SKM-1 (cell line): ENCODE results near the gene CACFD1.

Experiments
- DNase-seq: peaks from one replicate; lab custom pipeline; 2025; ENCODE audit not compliant: unreplicated experiment; lab: John Stamatoyannopoulos, UW

The CACFD1 gene

DNA sequence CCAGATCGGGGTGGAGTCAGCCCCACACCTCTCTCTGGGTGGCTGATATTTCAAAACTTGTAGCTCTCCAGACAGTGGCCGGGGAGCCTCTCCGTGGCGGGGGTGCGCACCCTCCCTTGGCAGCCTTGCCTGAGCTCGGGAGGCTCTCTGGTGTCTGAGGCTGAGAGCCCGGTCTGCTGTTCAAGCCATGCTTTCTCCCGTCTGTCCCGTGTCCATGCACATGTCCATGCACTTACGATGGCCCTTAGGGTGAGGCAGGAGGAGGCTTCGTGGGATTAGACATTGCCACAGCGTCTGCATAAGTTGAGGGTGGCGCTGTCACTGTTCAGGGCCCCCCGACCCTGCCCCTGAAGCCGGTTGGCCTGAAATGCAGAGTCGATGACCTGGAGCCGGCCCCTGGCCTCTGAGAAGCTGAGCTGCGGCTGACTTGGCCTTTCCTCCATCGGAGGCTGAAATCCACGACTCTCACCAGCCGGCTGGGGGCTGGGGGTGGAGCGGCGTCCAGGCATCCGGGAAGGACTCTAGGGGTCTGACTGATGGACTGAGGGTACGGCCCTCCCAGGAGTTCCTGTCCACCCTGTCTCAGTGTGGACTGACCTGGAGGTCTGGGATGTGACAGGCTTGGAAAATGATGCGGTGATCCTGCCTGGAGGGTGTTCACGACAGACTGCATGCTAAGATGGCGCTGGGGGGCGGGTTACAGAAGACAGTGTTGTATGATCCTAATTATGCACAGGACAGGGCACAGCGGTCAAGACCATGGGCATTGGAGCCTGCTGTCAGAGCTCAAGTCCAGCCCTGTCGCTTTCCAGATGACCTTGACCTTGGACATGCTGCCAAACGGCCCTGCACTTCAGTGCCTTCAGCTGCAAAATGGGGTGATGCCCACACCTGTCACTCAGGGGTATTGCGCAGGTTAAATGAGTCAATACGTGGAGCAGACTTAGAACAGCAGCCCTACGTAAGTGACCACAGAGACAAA, 37.4 kb downstream of the CACFD1 start:
- no peak for DNase-seq

DNA sequence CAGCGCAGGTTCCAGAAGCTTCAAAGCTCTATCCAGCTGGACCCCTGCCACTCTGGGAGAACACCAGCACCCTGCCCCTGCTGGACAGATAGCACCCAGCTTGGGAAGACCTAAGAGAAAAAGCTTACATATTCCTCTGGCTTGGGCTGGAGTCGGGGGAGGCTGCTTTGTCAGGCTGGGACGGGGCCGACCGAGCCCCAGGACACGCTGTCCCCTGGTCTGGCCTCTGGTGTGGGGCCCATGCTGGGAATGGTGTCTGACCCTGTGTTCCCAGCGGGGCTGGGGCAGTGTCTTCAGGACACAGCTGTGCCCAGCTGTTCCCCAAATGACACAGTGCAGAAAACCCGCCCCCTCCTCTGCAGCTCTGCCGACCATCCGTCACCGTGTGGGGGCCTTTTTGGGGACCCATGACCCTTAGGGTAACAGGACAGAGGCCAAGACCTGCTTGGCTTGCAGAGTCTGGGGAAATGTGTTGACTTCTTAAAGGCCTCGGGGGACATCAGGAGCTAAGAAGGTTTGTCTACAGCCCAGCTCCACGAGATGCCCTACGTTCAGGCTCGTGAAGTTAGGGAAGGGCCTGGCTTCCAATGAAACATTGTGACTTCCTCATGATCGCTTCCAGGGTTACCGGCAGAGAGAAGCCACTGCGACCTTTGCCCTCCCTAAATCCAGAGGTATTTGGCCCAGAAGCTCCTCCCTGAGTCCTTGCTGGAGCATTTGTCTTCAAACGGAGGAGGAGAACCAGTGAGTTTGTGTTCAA, 39.5 kb downstream of the CACFD1 start:
- DNase-seq = no peak

- no peak for DNase-seq
Measured at GRCh38 chr9:133499892-133500270, 40.1 kb downstream of the CACFD1 start.

- no peak for DNase-seq
Measured at GRCh38 chr9:133502112-133502511, 42.3 kb downstream of the CACFD1 start.

DNA sequence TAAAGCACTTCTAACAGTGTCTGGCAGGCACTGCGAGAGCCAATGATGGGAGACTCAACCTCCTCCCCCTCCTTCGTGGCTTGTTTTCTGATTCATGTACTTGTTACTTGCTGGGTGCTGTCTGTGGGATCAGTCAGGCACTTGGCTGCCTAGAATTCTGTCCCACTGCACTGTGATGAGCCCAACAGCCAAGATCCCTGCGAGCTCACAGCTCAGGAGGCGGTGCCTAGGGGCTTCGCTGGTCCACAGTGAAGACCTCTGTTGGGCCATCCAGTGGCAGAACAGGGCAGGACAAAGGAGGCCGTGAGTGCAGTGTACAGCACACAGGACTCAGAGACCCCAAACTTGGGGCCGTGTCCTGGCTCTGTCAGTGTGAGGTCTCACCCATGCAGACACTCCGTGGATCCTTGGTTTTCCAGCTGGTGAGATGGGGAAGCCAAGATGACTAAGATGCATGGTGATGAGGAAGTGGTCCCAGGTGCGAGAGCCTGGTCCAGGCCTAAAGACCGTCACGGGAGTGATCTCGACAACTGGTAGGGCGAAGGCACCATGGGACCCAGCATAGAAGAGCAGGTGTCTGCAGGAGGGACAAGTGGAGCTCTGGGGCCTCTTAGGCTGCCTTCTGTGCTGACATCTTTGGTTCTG, 45.5 kb downstream of the CACFD1 start:
- DNase-seq = no peak

- no peak for DNase-seq
Measured at GRCh38 chr9:133505901-133506652, 46.3 kb downstream of the CACFD1 start.

- DNase-seq = no peak
Measured at GRCh38 chr9:133506653-133507038, 46.9 kb downstream of the CACFD1 start.

GRCh38 chr9:133507246-133507965, 47.6 kb downstream of the CACFD1 start:
- no peak for DNase-seq

DNA sequence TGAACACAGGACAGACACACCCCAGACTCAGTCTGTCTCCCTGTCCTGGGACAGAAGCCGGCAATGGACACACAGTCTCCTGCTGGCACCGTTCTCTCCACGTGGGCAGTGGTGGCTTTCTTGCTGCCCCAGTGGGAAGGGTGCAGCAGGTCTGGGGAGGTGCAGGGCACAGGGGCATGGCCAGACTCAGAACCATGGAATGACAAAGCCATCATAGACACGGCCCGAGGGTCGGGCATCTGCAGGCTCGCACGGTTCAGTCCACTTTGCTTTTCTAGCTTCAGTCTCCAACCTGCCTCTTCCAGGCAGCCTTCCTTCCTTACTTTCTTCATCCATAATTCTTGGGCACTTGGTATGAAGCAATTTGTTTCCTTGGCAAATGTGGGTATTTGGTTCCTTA, 48.3 kb downstream of the CACFD1 start:
- DNase-seq = no peak

DNA sequence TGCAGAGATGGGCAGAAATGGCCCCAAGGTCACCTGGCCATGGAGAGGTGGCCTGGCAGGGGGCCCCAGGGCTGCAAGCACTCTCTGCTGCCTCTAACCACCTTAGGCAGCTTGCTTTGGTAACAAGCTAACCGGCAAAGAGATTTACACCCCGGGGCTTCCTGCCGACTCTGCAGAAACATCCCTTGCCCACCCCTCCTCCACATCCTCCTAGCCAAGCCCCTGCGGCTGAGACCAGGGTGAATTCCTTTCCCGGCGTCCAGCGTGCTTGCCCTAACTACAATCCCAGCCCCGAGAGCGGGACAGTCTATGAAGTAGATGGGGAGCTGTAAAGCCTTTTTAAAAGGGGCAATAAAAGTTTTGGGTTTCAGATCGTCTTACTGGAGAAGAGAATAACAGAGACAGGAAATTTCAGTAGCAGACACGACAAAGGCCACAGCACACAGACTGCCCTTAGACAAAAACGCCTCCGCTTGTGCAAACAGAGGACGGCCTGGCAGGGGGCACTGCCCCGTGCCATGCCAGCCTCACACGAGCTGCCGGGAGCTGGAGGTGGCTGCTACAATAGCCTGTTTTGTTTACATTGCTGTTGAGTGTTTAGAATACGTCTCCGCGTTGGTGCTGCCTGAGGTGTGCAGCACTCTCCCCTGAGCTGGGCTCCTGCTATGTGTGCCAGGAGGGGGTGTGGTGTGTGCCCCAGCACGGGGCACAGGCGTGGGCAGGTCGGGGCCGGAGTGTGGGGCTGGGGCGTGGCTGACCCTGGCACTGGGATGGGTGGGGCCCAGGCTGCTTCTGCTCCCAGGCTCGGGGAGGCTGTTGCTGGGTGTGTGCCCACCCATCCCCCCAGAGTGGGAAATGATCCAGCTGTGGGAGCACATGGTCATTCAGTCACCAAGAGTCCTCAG, 49.7 kb downstream of the CACFD1 start:
- DNase-seq = no peak

- DNase-seq = no peak
Measured at GRCh38 chr9:133510926-133511505, 51.2 kb downstream of the CACFD1 start.

GRCh38 chr9:133511607-133512006, 51.8 kb downstream of the CACFD1 start:
- DNase-seq = no peak

- no peak for DNase-seq
Measured at GRCh38 chr9:133512253-133513213, 52.8 kb downstream of the CACFD1 start.

- DNase-seq = no peak
Measured at GRCh38 chr9:133513214-133514100, 53.7 kb downstream of the CACFD1 start.

DNA sequence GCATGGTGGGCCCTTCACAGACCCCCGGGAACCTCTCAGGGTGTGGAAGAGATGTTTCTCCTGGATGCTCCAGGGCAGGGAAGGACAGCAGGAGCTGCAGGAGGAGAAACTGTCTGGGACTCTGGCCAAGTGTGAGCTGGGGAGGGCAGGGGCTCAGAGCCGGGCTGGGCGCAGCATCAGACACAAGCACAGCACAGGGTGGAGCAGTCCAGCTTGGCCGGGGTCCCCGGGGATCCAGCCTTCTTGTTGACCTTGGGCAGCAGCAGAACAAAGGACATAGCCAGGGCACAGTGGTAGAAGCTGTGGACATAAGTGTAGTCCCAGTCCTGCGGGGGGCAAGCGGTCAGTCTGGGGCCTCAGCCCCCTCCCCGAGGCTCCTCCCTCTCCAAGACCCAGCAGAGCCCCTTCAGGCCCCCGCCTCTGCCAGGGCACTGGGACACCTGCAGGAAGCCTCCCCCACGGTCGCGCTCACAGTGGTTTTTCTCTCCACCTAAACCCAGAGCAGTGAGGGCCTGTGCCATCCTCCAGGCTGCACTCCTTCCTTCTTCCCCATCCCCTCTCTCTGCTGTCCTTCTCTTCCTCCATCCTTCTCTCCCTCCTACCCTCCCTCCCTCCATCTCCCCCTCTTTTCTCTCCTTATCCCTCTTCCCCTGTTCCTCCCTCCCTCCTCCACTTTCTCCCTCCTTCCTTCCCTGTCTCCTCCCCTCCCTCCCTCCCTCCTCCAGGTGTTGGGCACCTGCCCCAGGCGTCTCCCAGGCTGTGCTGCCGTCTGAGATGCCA, 54.9 kb downstream of the CACFD1 start:
- no peak for DNase-seq

GRCh38 chr9:133515240-133515610, 55.4 kb downstream of the CACFD1 start:
- DNase-seq = no peak
